Middle frontal gyrus (tissue), 1 donor: ENCODE measurements around the gene NIPAL3.

Source experiments
- DNase-seq: peaks from one replicate; pipeline ENCODE4 v3.0.0-alpha.2; 2015; ENCODE audit warnings: low spot score; ENCODE audit errors: extremely low spot score

NIPAL3 gene

GRCh38 chr1:24390924-24391782, 24.4 kb upstream of the NIPAL3 start:
- DNase-seq: peak; percentile 53

DNA sequence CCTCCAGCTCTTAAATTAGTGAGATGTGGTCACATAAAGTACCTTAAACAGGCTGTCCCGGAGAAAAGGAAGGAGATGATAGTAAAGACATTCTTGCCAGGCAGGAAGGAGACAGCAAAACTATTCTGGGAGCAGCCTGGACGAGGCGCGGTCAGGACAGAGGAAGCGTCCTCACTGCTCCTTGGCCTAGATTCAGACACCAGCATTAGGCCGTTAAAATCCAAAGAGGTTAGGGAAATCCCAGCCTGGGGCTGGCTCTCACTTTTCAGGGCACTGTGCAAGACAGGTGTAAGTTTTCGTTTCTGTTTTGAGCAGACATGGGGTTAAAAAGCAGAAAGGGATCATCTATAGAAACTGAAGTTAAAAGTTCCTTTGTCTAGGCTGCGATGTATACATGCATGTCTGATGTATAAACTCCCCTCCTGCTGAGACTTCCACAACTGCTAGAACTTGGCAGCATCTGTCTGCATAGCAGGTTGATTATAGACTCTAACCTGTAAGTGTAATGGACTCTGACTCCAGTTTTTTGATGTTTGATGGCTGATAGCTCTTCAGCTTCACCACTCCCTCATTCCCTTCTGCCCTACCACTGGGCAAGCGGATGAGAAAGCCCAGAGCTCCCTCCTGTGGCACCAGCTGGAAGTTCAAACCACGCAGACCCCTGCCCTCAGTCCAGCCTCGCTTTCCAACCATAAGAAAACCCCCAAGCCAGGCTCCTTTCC, 23.6 kb upstream of the NIPAL3 start:
- DNase-seq: no peak

- DNase-seq: no peak
These were observed 23.0 kb upstream of the NIPAL3 start for GRCh38 chr1:24392604-24392946.

DNA sequence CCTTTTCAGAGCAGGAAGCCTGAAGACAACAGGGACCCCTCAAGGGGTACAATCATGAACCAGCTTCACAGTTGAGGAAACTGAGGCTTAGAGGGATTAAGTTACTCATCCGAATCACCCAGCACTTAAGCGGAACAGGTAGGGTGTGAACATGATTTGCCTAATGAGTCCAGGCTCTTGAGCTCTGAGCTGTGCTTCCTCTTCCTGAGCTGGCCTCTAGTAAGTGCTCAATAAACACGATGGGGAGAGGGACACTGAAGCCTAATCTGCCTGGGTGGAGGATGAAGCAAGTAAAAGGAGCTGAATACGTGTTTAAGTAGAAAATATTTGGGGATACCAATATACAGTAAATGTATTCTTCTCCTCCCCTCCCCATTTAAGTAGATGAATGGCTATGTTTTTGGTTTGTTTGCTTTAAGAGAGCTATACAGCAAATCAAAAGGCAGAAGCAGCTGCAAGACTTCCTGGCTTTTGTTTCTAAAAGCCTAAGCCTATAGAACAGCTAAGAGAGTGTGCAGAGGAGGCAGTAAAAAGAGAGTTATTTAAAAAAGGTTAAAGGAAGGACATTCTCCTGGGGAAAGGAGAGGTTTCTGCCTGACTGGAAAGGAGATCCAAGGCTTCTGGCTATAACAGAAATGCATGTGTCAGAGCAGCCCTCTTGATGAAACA, 22.5 kb upstream of the NIPAL3 start:
- no peak for DNase-seq

DNA sequence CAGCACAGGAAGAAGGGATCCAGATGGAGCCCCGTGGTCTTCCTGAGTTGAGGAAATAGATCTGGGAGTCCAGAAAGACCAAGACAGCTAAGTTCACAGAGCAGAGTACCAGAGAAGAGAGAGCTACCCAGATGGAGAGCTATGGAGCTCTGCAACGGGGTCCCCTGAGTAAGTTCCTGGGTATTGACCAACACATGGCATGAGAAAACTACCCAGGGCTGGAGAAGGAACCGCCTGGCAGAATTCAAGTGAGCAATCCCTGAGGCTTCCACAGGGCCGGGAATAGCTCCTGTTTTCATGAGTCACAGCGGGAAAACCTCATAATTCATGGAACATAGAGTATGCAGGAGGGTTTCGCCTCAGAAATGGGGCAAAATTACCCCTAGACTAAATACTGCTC, 21.7 kb upstream of the NIPAL3 start:
- DNase-seq: no peak

GRCh38 chr1:24400065-24400464, 15.5 kb upstream of the NIPAL3 start:
- DNase-seq: no peak

DNA sequence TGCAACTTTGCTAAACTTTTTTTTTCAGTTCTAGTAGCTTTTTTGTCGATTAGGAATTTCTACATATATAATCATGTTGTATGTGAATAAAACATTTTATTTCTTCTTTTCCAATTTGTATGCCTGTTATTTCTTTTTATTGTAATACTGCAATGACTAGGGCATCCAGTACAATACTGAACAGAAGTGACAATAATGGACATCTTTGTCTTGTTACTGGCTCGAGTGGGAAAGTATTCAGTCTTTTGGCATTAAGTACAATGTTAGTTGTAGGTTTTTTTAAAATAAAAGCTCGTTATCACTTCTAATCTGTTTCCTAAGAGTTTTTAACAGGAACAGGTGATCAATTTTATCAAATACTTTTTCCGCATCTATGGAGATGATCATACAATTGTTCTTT, 11.8 kb upstream of the NIPAL3 start:
- no peak for DNase-seq

GRCh38 chr1:24406788-24407187, 8.8 kb upstream of the NIPAL3 start:
- no peak for DNase-seq

GRCh38 chr1:24409535-24409934, 6.1 kb upstream of the NIPAL3 start:
- no peak for DNase-seq

DNA sequence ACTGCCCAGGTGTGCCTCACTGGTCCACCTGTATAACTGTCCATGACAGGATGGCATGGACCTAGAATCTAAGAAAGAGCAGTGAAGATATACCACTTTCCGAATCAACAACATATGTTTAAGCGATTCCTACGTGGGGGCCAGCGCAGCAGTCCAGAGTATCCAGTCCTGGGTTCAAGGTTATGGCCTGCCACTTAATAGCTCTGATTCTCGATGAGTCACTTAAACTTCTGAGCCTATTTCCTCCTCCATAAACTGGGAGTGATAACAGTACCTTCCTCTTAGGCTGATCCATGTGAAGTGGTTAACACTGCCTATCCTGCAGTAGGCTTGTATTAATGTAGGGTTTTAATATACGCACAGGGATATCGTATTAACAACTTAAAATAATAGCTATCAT, 4.9 kb upstream of the NIPAL3 start:
- no peak for DNase-seq

DNA sequence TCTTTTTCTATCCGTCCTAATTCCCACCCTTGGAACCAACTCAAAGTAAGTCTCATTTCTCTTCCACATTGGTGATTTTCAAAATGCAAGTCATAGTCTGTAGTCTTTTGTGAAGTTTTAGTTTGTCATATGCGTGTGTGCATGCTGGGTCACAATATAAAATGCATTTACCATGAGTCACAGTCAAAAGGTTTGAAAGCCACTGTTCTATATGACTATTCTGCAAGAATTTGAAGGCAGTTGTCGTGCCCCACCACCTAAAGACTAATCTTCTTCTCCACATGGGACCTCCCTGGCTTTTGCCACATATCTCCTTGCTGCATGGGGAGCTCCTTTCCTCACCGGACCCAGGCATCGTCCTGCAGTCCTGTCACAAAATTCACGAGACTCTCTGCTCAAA, 3.6 kb upstream of the NIPAL3 start:
- DNase-seq: no peak

DNA sequence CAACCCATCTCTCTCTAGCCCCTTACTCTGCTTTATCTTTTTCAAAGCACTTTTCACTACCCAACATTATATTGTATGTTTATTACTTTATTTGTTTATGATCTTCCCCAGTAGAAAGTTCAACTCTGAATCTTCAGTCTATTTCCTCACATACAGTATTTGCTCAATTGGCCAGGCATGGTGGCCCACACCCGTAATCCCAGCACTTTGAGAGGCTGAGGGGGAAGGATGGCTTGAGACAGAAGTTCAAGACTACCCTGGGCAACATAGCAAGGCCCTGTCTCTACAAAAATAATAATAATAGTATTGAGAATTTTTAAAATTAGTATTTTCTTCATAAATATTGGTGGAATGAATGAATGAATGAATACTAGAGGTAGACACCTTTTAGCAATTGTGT, 3.2 kb upstream of the NIPAL3 start:
- DNase-seq: no peak

DNA sequence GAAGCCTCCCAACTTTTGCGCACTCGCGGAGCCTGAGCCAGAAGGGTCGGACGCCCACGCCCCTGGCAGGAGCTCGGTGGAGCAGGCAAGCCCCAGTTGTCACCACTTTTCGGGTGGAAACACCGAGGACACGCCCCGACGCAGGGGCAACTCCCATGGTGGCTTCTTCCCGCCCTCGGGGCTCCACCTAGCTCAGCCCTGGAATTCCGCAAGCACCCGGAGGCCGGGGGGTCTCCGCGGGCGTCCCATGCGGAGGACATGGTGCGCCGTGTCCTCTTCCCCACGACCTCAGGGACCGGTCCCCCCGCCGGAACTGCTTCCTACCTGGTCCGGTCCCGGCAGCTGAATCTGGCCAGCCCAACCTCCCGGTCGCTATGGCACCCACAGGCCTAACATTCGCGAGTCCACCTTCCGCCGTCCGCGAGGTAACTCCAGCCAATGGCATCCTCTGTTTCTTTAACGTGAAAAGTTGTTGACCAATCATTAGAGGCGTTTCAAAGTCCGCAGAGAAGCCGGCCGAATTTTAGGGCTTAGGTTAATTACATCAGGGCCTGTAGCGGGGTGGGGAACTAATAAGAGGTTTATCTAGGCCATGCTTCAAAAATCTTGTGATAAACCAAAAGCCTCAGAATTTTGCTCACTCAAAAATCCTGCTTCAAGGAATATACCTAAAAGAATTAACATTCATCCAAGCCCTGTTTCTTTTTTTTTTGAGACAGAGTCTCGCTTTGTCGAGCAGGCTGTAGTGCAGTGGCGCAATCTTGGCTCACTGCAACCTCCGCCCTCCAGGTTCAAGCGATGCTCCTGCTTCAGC, 2.0 kb upstream of the NIPAL3 start, which contains the start of gene STPG1:
Gene STPG1, minus strand, starts transcription at position 433 of the 814 bp plus-strand sequence. CDS start 12,394 bp downstream, outside the sequence.
- peak; percentile 76 for DNase-seq

DNA sequence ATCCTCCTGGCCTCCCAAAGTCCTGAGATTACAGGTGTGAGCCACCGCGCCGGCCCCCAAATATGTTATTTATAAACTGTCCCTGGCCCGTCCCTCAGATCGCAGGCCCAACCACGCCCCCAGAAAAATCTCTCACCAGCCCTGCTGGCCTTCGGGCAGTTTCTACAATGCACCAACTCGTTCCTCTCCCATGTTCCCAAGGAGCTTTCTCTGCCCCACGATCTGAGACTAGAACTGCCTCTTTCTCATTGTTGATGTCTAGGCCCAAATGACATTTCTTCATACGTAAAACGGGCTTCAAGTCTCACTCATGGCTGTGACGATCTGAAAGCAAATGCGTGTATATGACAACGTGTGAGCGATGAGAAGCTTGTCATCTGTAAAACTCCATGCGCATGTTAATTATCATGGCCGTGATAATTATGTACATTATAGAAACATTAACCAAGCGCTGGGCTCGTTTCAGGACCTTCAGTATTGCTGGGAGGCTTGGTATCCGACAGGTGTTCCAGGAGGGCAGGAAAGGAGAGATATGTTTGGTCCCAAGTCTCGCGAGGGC, 748 bp upstream of the NIPAL3 start:
- DNase-seq: no peak

GRCh38 chr1:24415910-24416665, 486 bp downstream of the NIPAL3 start:
- DNase-seq: no peak

DNA sequence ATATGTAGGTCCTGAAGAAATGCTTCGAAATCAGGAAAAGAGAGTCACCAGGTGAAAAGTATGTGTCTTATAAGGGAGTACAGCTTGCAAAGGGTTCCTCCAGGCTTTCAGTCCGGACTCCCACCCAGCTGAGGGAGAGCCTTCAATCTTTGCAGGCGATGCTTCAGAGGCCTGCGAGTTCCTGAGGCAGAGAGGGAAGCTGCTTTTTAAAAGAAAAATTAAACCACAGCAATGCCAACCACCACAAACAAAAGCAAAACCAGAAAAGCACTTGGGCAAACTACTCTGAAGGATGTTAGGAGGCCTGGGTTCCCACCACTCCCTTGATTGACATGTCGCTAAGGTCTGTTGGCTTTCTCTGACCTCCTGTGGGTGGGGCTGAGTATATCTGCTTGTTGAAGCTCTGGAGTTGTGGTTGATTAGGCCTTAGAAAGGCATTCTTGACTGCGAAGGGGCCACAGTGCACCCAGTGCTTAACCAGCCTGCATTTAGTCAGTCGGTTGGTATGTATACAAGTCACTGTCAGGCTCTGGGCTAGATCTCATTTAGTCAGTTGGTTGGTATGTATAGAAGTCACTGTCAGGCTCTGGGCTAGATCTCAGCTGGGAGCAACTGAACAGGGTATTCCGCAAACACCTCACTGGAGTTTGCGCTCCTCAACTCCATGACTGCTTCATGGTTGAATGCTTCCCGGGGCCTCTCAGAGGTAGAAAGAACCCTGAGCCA, 1.2 kb downstream of the NIPAL3 start:
- DNase-seq: no peak

- no peak for DNase-seq
These were observed 2.1 kb downstream of the NIPAL3 start for GRCh38 chr1:24417681-24418080.

GRCh38 chr1:24418898-24419628, 3.5 kb downstream of the NIPAL3 start:
- no peak for DNase-seq

- no peak for DNase-seq
These were observed 4.9 kb downstream of the NIPAL3 start for GRCh38 chr1:24420547-24420946.
